Measurements from ENCODE around the gene CHSY1.

DNA sequence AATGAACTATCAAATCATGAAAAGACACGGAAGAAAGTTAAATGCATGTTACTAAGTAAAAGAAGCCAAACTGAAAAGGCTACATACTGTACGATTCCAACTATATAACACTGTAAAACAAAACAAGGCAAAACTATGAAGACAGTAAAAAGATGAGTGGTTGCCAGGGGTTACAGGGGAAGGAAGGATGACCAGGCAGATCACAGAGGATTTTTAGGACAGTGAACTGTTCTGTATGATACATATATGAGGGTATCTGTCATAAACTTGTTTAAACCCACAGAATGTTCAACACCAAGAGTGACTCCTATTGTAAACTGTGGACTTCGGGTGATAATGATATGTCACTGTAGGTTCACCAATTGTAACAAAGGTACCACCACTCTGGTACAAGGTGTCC lies 60.6 kb downstream of the CHSY1 start:
- TF ChIP-seq PBX3 (IDR thresholded peaks at IDR 0.05) (no peak), HOXB13 (CRISPR knock-in tag; IDR thresholded peaks at IDR 0.05; ENCODE audit: low read depth) (no peak)

All from A549 (cell line).